ENCODE results near the gene ARID3B. TPM values are rescaled to one million over a fixed set of nuclear protein-coding genes. Genes with fewer than 3 reads are reported as not detected.
A peak's percentile ranks its signal among the peaks of the same experiment; 100 is the strongest.

ARID3B gene
- total and polyA plus RNA-seq, 9 donors, result 1.2 to 4.9 (median 2.7) TPM

DNA sequence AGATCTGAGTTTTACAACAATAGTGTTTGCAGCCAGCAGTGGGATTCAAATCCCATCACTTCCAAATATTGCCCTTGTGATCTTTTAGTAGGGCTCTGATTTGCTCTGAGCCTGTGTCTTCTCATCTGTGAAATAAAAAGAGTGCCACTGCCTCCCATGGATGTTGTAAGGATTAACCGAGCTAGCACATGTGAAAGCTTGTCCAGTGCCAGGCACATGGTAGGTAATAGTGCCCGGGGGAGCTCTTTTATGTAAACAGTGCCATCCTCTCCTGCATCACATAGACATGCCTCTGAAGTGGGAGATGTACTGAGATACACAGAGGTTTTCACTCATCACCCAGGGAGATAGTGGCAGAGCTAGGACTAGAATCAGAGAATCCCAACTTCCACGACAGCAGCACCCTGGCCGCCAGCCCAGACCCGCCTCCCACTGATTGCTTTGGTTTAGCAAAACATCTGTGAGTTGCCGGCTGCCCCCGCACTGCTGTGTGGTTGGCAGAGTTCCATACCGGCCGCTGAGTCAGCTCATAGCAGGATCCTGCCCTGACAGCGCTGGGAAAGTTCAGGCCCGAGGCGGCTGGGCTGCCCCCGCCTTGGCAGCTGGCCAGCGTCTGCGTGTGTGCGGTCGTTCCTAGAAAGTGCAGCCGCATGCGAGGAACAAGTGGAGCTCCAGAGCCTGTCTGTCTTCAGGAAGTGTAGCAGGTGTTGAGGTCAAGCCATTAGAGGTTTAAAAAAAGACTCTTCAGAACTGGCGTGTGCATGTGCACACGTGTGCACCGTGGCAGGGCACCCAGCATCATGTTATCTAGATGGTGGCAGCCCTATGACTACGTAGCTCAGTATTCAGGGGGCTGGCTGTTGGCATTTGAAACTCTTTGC lies 5.0 kb downstream of the ARID3B start:
- 1% methylated on average over 23 of the region's 23 CpGs for WGBS, 3 donors
- Histone ChIP-seq H3K9me3 (no peaks in the 10 kb centered on the region), H3K4me1 (ENCODE audit: insufficient read depth) (peaks cover 6% of the 10 kb centered on the region), H3K36me3 (no peaks in the 10 kb centered on the region), H3K27ac (no peak overlapping the region), H3K4me3 (no peak overlapping the region), H3K27me3 (no peaks in the 10 kb centered on the region)
- intact Hi-C loops (cut with DNase I), result loop anchor here in 1 of 4 donors (10.0 kb wide), 1 partner anchor 81 kb away; the partner anchor contains the start of gene UBL7
- TF ChIP-seq, protein P1, sequence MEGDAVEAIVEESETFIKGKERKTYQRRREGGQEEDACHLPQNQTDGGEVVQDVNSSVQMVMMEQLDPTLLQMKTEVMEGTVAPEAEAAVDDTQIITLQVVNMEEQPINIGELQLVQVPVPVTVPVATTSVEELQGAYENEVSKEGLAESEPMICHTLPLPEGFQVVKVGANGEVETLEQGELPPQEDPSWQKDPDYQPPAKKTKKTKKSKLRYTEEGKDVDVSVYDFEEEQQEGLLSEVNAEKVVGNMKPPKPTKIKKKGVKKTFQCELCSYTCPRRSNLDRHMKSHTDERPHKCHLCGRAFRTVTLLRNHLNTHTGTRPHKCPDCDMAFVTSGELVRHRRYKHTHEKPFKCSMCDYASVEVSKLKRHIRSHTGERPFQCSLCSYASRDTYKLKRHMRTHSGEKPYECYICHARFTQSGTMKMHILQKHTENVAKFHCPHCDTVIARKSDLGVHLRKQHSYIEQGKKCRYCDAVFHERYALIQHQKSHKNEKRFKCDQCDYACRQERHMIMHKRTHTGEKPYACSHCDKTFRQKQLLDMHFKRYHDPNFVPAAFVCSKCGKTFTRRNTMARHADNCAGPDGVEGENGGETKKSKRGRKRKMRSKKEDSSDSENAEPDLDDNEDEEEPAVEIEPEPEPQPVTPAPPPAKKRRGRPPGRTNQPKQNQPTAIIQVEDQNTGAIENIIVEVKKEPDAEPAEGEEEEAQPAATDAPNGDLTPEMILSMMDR (IDR thresholded peaks at IDR 0.05), result no peak
- TF ChIP-seq POLR2A (IDR thresholded peaks at IDR 0.05) (no peak), EP300 (IDR thresholded peaks at IDR 0.05) (no peak)
- peak; percentile 99 to 100 (median 100) for DNase-seq

DNA sequence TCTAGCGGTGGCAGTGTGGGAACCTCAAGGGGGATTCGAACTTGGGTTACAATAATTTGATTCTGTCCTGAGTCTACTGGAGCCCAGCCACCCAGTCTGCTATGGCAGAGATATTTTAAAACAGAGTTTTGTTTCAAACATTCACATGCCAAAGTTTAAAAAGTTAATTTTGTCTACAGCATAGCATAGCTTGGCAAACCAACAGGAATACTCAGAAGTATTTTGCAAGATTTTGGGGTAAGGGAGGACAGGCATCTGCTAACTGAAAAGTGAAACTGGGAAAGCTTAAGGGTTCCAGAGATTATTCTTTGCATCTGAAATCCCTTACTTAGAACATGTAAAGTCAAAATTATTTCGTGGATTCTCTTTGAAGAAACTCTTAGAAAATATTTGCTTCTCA lies 6.6 kb downstream of the ARID3B start:
- 36 to 53% (median 36%) methylated on average over 3 of the region's 3 CpGs for WGBS, 3 donors
- H3K4me1 ChIP-seq (ENCODE audit: insufficient read depth), result peaks cover 3% of the 10 kb centered on the region
- TF ChIP-seq EP300 (IDR thresholded peaks at IDR 0.05) (no peak), POLR2A (IDR thresholded peaks at IDR 0.05) (no peak)
- TF ChIP-seq, protein P1 (IDR thresholded peaks at IDR 0.05), result no peak
- no peaks in the 10 kb centered on the region for H3K27me3 ChIP-seq
- H3K36me3 ChIP-seq, result no peaks in the 10 kb centered on the region
- H3K4me3 ChIP-seq, result no peak overlapping the region
- no peak for DNase-seq
- no peak overlapping the region for H3K27ac ChIP-seq
- no peaks in the 10 kb centered on the region for H3K9me3 ChIP-seq
- intact Hi-C loops (cut with DNase I), result loop anchor here in 1 of 4 donors (10.0 kb wide), 1 partner anchor 83 kb away; the partner anchor contains the start of gene UBL7

- Histone ChIP-seq H3K4me1 (ENCODE audit: insufficient read depth) (peaks cover 3% of the 10 kb centered on the region), H3K9me3 (no peaks in the 10 kb centered on the region), H3K36me3 (no peaks in the 10 kb centered on the region), H3K4me3 (no peak overlapping the region), H3K27me3 (no peaks in the 10 kb centered on the region), H3K27ac (no peak overlapping the region)
- WGBS, 3 donors, result 30 to 40% (median 34%) methylated on average over 5 of the region's 5 CpGs
- no peak for TF ChIP-seq POLR2A (IDR thresholded peaks at IDR 0.05)
- TF ChIP-seq EP300 (IDR thresholded peaks at IDR 0.05), result no peak
- TF ChIP-seq, protein P1 (IDR thresholded peaks at IDR 0.05), result no peak
- intact Hi-C loops (cut with DNase I), result loop anchor here in 1 of 4 donors (10.0 kb wide), 1 partner anchor 83 kb away; the partner anchor contains the start of gene UBL7
- DNase-seq, result no peak
Observed at GRCh38 chr15:74548241-74548640, 7.2 kb downstream of the ARID3B start.

GRCh38 chr15:74549816-74550215 lies 8.8 kb downstream of the ARID3B start:
- Histone ChIP-seq H3K27ac (no peak overlapping the region), H3K36me3 (no peaks in the 10 kb centered on the region), H3K9me3 (no peaks in the 10 kb centered on the region), H3K4me1 (ENCODE audit: insufficient read depth) (peaks cover 3% of the 10 kb centered on the region), H3K4me3 (no peak overlapping the region), H3K27me3 (no peaks in the 10 kb centered on the region)
- intact Hi-C loops (cut with DNase I), result loop anchor here in 1 of 4 donors (10.0 kb wide), 1 partner anchor 85 kb away; the partner anchor contains the start of gene UBL7
- 95 to 100% (median 96%) methylated on average over 5 of the region's 5 CpGs for WGBS, 3 donors
- no peak for TF ChIP-seq EP300 (IDR thresholded peaks at IDR 0.05)
- no peak for TF ChIP-seq POLR2A (IDR thresholded peaks at IDR 0.05)
- TF ChIP-seq, protein P1 (IDR thresholded peaks at IDR 0.05), result no peak
- no peak for DNase-seq
